OCI-LY7 (cell line): ENCODE data around the gene TBC1D24.

ENCODE experiments used
- CTCF ChIP-seq: fragments of 200-600 bp; sonication (generic); conservative IDR thresholded peaks from 2 replicates; pipeline ENCODE4 v1.5.1; 2014; ENCODE audit warnings: mild to moderate bottlenecking, antibody characterized with exemption, low read length, moderate library complexity, mixed read lengths
- EZH2phosphoT487 ChIP-seq: fragments of 200-600 bp; sonication (generic); IDR thresholded peaks from 2 replicates; pipeline ENCODE4 v1.6.1; 2018; ENCODE audit warnings: low read depth, borderline replicate concordance, mild to moderate bottlenecking, mixed run types, antibody characterized with exemption, low read length, moderate library complexity, mixed read lengths

GRCh38 chr16:2468233-2468724 lies 6.6 kb upstream of the TBC1D24 start:
- TF ChIP-seq CTCF (no peak), EZH2phosphoT487 (no peak)
